Astrocyte (in vitro differentiated cells and primary cell): Measurements from ENCODE around the gene FANK1. TPM values are rescaled to one million over a fixed set of nuclear protein-coding genes. Genes with fewer than 3 reads are reported as not detected.
"Not testable (repeated sequence)": the region's sequence is repeated elsewhere in the genome, so short reads cannot be mapped to it uniquely, and the experiment has no call there.

Source experiments
- DNase-seq: peaks from one replicate; pipeline ENCODE4 v3.0.0-alpha.2; 2010; ENCODE audit warnings: low read depth
- FAIRE-seq: peaks from 2 replicates; lab custom pipeline; 2011; peaks lifted over from hg19 to GRCh38; lab: Jason Lieb, UNC
- H2AFZ ChIP-seq: 2 replicates; pipeline ENCODE4 v1.6.0; 2012; ENCODE audit warnings: low read depth, low read length, inconsistent platforms
- H3K27ac ChIP-seq: 2 replicates; pipeline ENCODE4 v1.5.1; 2011; ENCODE audit warnings: low read depth, low read length, inconsistent platforms
- H3K27me3 ChIP-seq: 2 replicates; pipeline ENCODE4 v1.6.0; 2011; ENCODE audit warnings: low read length, inconsistent platforms; ENCODE audit not compliant: insufficient read depth
- H3K36me3 ChIP-seq: 2 replicates; pipeline ENCODE4 v1.5.1; 2011; ENCODE audit warnings: low read length, inconsistent platforms; ENCODE audit not compliant: insufficient read depth
- H3K4me1 ChIP-seq: 2 replicates; pipeline ENCODE4 v1.5.1; 2011; ENCODE audit warnings: low read length, inconsistent platforms; ENCODE audit not compliant: insufficient read depth
- H3K4me2 ChIP-seq: 2 replicates; pipeline ENCODE4 v1.6.0; 2012; ENCODE audit warnings: low read length, inconsistent platforms
- H3K4me3 ChIP-seq: 2 replicates; pipeline ENCODE4 v1.5.1; 2011; ENCODE audit warnings: low read depth, mild to moderate bottlenecking, low read length, inconsistent platforms; ENCODE audit not compliant: insufficient read depth
- H3K79me2 ChIP-seq: 2 replicates; pipeline ENCODE4 v1.6.0; 2012; ENCODE audit warnings: mild to moderate bottlenecking, low read length, inconsistent platforms; ENCODE audit not compliant: insufficient read depth
- H3K9ac ChIP-seq: 2 replicates; pipeline ENCODE4 v1.6.0; 2012; ENCODE audit warnings: mild to moderate bottlenecking, low read length, inconsistent platforms
- H3K9me3 ChIP-seq: 2 replicates; pipeline ENCODE4 v1.5.1; 2012; ENCODE audit warnings: low read depth, mild to moderate bottlenecking, low read length, inconsistent platforms; ENCODE audit not compliant: insufficient read depth
- H4K20me1 ChIP-seq: 2 replicates; pipeline ENCODE4 v1.6.0; 2012; ENCODE audit warnings: low read length, inconsistent platforms; ENCODE audit not compliant: insufficient read depth
- H3K27ac Mint-ChIP-seq: one replicate; pipeline ENCODE4 v1.8.0; 2021; ENCODE audit warnings: mild to moderate bottlenecking, mixed read lengths; ENCODE audit not compliant: unreplicated experiment
- H3K27me3 Mint-ChIP-seq: one replicate; pipeline ENCODE4 v1.8.0; 2021; ENCODE audit warnings: low read depth, mixed read lengths; ENCODE audit not compliant: unreplicated experiment
- H3K36me3 Mint-ChIP-seq: one replicate; pipeline ENCODE4 v1.8.0; 2021; ENCODE audit warnings: low read depth, mixed read lengths; ENCODE audit not compliant: unreplicated experiment
- H3K4me1 Mint-ChIP-seq: one replicate; pipeline ENCODE4 v1.8.0; 2021; ENCODE audit warnings: low read depth, mixed read lengths; ENCODE audit not compliant: unreplicated experiment
- H3K4me3 Mint-ChIP-seq: one replicate; pipeline ENCODE4 v1.8.0; 2021; ENCODE audit warnings: mild to moderate bottlenecking, moderate library complexity, mixed read lengths; ENCODE audit not compliant: unreplicated experiment
- H3K9me3 Mint-ChIP-seq: one replicate; pipeline ENCODE4 v1.8.0; 2021; ENCODE audit warnings: mild to moderate bottlenecking, mixed read lengths; ENCODE audit not compliant: unreplicated experiment
- CTCF ChIP-seq: IDR thresholded peaks from 2 replicates; pipeline ENCODE4 v1.5.1; 2011; ENCODE audit warnings: low read depth, mild to moderate bottlenecking, inconsistent platforms, low read length, moderate library complexity; ENCODE audit not compliant: insufficient read depth
- EZH2 ChIP-seq: IDR thresholded peaks from 2 replicates; pipeline ENCODE4 v1.6.1; 2012; ENCODE audit warnings: mild to moderate bottlenecking, low read length, inconsistent platforms; ENCODE audit not compliant: insufficient read depth
- total RNA-seq: library from RNA; stranded (reverse); gene quantifications from 2 replicates; pipeline ENCODE4 v1.2.1, GENCODE V29; 2021

The FANK1 gene
- total RNA-seq, 1 donor from 2014 or later = 9.7 TPM

- Mint-ChIP-seq H3K27me3 (no peaks in the 10 kb centered on the region), H3K4me1 (peaks cover 9% of the 10 kb centered on the region), H3K36me3 (no peaks in the 10 kb centered on the region), H3K9me3 (no peaks in the 10 kb centered on the region), H3K4me3 (no peak overlapping the region), H3K27ac (no peak overlapping the region)
- Histone ChIP-seq H3K4me3 (no peak overlapping the region), H3K9ac (no peak overlapping the region), H3K4me1 (no peaks in the 10 kb centered on the region), H2AFZ (no peak overlapping the region), H3K4me2 (no peak overlapping the region), H3K27me3 (no peaks in the 10 kb centered on the region), H4K20me1 (no peaks in the 10 kb centered on the region), H3K9me3 (no peaks in the 10 kb centered on the region), H3K79me2 (no peaks in the 10 kb centered on the region), H3K36me3 (no peaks in the 10 kb centered on the region), H3K27ac (no peak overlapping the region)
- FAIRE-seq (no peak), DNase-seq (no peak)
- TF ChIP-seq EZH2 = no peak
- no peak for TF ChIP-seq CTCF
These were observed 29.0 kb downstream of the FANK1 start for GRCh38 chr10:125925262-125925834.

- Mint-ChIP-seq H3K4me1 (peaks cover 3% of the 10 kb centered on the region), H3K27me3 (no peaks in the 10 kb centered on the region), H3K9me3 (no peaks in the 10 kb centered on the region), H3K36me3 (peaks cover 2% of the 10 kb centered on the region), H3K4me3 (no peak overlapping the region), H3K27ac (no peak overlapping the region)
- no peaks in the 10 kb centered on the region for H3K36me3 ChIP-seq
- no peak for DNase-seq
- H3K79me2 ChIP-seq = no peaks in the 10 kb centered on the region
- TF ChIP-seq EZH2 = no peak
- TF ChIP-seq CTCF = no peak
- H3K27me3 ChIP-seq = no peaks in the 10 kb centered on the region
- no peaks in the 10 kb centered on the region for H4K20me1 ChIP-seq
- H3K9ac ChIP-seq = no peak overlapping the region
- no peak overlapping the region for H3K4me3 ChIP-seq
- H3K4me2 ChIP-seq = no peak overlapping the region
- H2AFZ ChIP-seq = no peak overlapping the region
- no peak for FAIRE-seq
- no peaks in the 10 kb centered on the region for H3K4me1 ChIP-seq
- no peaks in the 10 kb centered on the region for H3K9me3 ChIP-seq
- H3K27ac ChIP-seq = no peak overlapping the region
These were observed 29.9 kb downstream of the FANK1 start for GRCh38 chr10:125926247-125926646.

GRCh38 chr10:125927265-125927664, 30.9 kb downstream of the FANK1 start:
- H3K79me2 ChIP-seq, DNase-seq, H2AFZ ChIP-seq, H3K4me1 ChIP-seq, FAIRE-seq, H3K4me2 ChIP-seq, H3K9ac ChIP-seq, H4K20me1 ChIP-seq, H3K27me3 ChIP-seq, H3K36me3 ChIP-seq, H3K36me3 Mint-ChIP-seq, H3K27me3 Mint-ChIP-seq, H3K27ac Mint-ChIP-seq, H3K4me1 Mint-ChIP-seq, H3K4me3 Mint-ChIP-seq, H3K4me3 ChIP-seq, H3K9me3 ChIP-seq, H3K9me3 Mint-ChIP-seq, H3K27ac ChIP-seq: not testable (repeated sequence)
